Neural cell (in vitro differentiated cells): ENCODE data around the gene TSPAN15. TPM values are rescaled to one million over a fixed set of nuclear protein-coding genes. Genes with fewer than 3 reads are reported as not detected.
"Not testable (repeated sequence)": the region's sequence is repeated elsewhere in the genome, so short reads cannot be mapped to it uniquely, and the experiment has no call there.

Source experiments
- H2AFZ ChIP-seq: fragments of 200-600, 300-800 bp; sonication (generic), shearing (Covaris generic); 2 replicates; pipeline ENCODE4 v1.6.0; 2014; ENCODE audit warnings: low read depth, mild to moderate bottlenecking, antibody characterized with exemption, low read length, moderate library complexity
- H3F3A ChIP-seq: fragments of 200-600 bp; shearing (Covaris generic); 2 replicates; pipeline ENCODE4 v1.6.1; 2016; ENCODE audit warnings: mild to moderate bottlenecking, moderate library complexity, mixed read lengths, antibody characterized with exemption, low read length; ENCODE audit not compliant: insufficient read depth, poor library complexity, severe bottlenecking
- H3K27ac ChIP-seq: fragments of 200-600, 300-800 bp; sonication (generic), shearing (Covaris generic); 2 replicates; pipeline ENCODE4 v1.5.1; 2014; ENCODE audit warnings: mild to moderate bottlenecking, low read length, moderate library complexity
- H3K27me3 ChIP-seq: fragments of 300-800, 200-600 bp; sonication (generic), shearing (Covaris generic); 2 replicates; pipeline ENCODE4 v1.6.0; 2014; ENCODE audit warnings: mild to moderate bottlenecking, low read depth, low read length, moderate library complexity; ENCODE audit not compliant: insufficient read depth
- H3K36me3 ChIP-seq: fragments of 300-800, 200-600 bp; sonication (generic), shearing (Covaris generic); 2 replicates; pipeline ENCODE4 v1.5.1; 2014; ENCODE audit warnings: mild to moderate bottlenecking, antibody characterized with exemption, low read length, moderate library complexity; ENCODE audit not compliant: insufficient read depth
- H3K4me2 ChIP-seq: fragments of 300-800, 200-600 bp; sonication (generic), shearing (Covaris generic); 2 replicates; pipeline ENCODE4 v1.6.0; 2014; ENCODE audit warnings: mild to moderate bottlenecking, low read length
- H3K4me3 ChIP-seq: fragments of 300-800, 200-600 bp; sonication (generic), shearing (Covaris generic); 2 replicates; pipeline ENCODE4 v1.5.1; 2014; ENCODE audit warnings: mild to moderate bottlenecking, low read length, moderate library complexity
- H3K79me2 ChIP-seq: fragments of 200-600 bp; shearing (Covaris generic); replicated peaks from 2 replicates; pipeline ENCODE4 v1.6.0; 2014; ENCODE audit warnings: mild to moderate bottlenecking, low read length, moderate library complexity; ENCODE audit not compliant: insufficient read depth
- H3K9ac ChIP-seq: fragments of 300-800, 200-600 bp; sonication (generic), shearing (Covaris generic); 2 replicates; pipeline ENCODE4 v1.6.1; 2016; ENCODE audit warnings: mild to moderate bottlenecking, low read length, mixed read lengths
- H3K9me2 ChIP-seq: fragments of 200-600 bp; shearing (Covaris generic); 2 replicates; pipeline ENCODE4 v1.6.1; 2016; ENCODE audit warnings: mild to moderate bottlenecking, low read length, mixed read lengths; ENCODE audit not compliant: insufficient read depth
- H3K9me3 ChIP-seq: fragments of 200-600, 300-800 bp; sonication (generic), shearing (Covaris generic); 2 replicates; pipeline ENCODE4 v1.6.1; 2016; ENCODE audit warnings: mild to moderate bottlenecking, mixed run types, low read length, moderate library complexity, mixed read lengths
- H4K20me1 ChIP-seq: fragments of 200-600 bp; shearing (Covaris generic); 2 replicates; pipeline ENCODE4 v1.6.1; 2016; ENCODE audit warnings: mild to moderate bottlenecking, mixed run types; ENCODE audit not compliant: insufficient read depth
- CTCF ChIP-seq: fragments of 450-650 bp; IDR thresholded peaks from 2 replicates; pipeline ENCODE4 v1.5.1; 2014; ENCODE audit warnings: antibody characterized with exemption, mild to moderate bottlenecking, moderate library complexity; ENCODE audit not compliant: poor library complexity, severe bottlenecking
- EP300 ChIP-seq: fragments of 450-650 bp; conservative IDR thresholded peaks from 2 replicates; pipeline ENCODE4 v1.6.1; 2014; ENCODE audit warnings: antibody characterized with exemption, mild to moderate bottlenecking, moderate library complexity; ENCODE audit not compliant: poor library complexity, severe bottlenecking
- EZH2 ChIP-seq: fragments of 200-600, 300-800 bp; shearing (Covaris generic), sonication (generic); IDR thresholded peaks from 2 replicates; pipeline ENCODE4 v1.6.1; 2014; ENCODE audit warnings: antibody characterized with exemption, low read length, borderline replicate concordance, mild to moderate bottlenecking; ENCODE audit not compliant: insufficient read depth, poor library complexity, severe bottlenecking
- MXI1 ChIP-seq: fragments of 450-650 bp; conservative IDR thresholded peaks from 2 replicates; pipeline ENCODE4 v1.6.1; 2014; ENCODE audit warnings: antibody characterized with exemption, mild to moderate bottlenecking; ENCODE audit not compliant: poor library complexity, severe bottlenecking
- POLR2AphosphoS5 ChIP-seq: IDR thresholded peaks from 2 replicates; pipeline ENCODE4 v1.6.1; 2012
- RAD21 ChIP-seq: fragments of 450-650 bp; conservative IDR thresholded peaks from 2 replicates; pipeline ENCODE4 v1.6.1; 2014; ENCODE audit warnings: antibody characterized with exemption, mild to moderate bottlenecking, moderate library complexity
- REST ChIP-seq: IDR thresholded peaks from 2 replicates; pipeline ENCODE4 v1.6.1; 2012; ENCODE audit warnings: borderline replicate concordance
- SMC3 ChIP-seq: fragments of 450-650 bp; conservative IDR thresholded peaks from 2 replicates; pipeline ENCODE4 v1.6.1; 2014; ENCODE audit warnings: antibody characterized with exemption, mild to moderate bottlenecking, moderate library complexity; ENCODE audit not compliant: poor library complexity
- TAF1 ChIP-seq: IDR thresholded peaks from 2 replicates; pipeline ENCODE4 v1.6.1; 2012; ENCODE audit warnings: low read depth
- polyA plus RNA-seq: library from polyadenylated mRNA; depleted of rRNA; stranded (reverse); fragments of >200 nt; gene quantifications from 2 replicates; pipeline ENCODE4 v1.2.3, GENCODE V29; 2014

TSPAN15 gene
- polyA plus RNA-seq, 1 donor from 2014 or later = 1.2 TPM

- Histone ChIP-seq H3K27ac (no peak overlapping the region), H3K4me3 (no peak overlapping the region), H3K9me2 (no peaks in the 10 kb centered on the region), H3K27me3 (no peaks in the 10 kb centered on the region), H3K9ac (no peak overlapping the region), H3K9me3 (no peaks in the 10 kb centered on the region), H2AFZ (no peak overlapping the region), H3K36me3 (no peaks in the 10 kb centered on the region), H3K79me2 (no peaks in the 10 kb centered on the region), H3K4me2 (no peak overlapping the region), H4K20me1 (no peaks in the 10 kb centered on the region), H3F3A (no peaks in the 10 kb centered on the region)
- no peak for TF ChIP-seq MXI1
- no peak for TF ChIP-seq RAD21
Observed at GRCh38 chr10:69484736-69485135, 33.5 kb downstream of the TSPAN15 start.

GRCh38 chr10:69486922-69487730 is 35.9 kb downstream of the TSPAN15 start:
- Histone ChIP-seq H3K4me3 (no peak overlapping the region), H3K9ac (no peak overlapping the region), H4K20me1 (no peaks in the 10 kb centered on the region), H3F3A (no peaks in the 10 kb centered on the region), H3K36me3 (no peaks in the 10 kb centered on the region), H3K9me2 (no peaks in the 10 kb centered on the region), H3K27ac (no peak overlapping the region), H3K9me3 (no peaks in the 10 kb centered on the region), H3K79me2 (no peaks in the 10 kb centered on the region), H2AFZ (no peak overlapping the region), H3K27me3 (no peaks in the 10 kb centered on the region), H3K4me2 (no peak overlapping the region)
- no peak for TF ChIP-seq RAD21
- no peak for TF ChIP-seq TAF1
- TF ChIP-seq EZH2 = no peak
- TF ChIP-seq MXI1 = no peak
- no peak for TF ChIP-seq CTCF
- no peak for TF ChIP-seq POLR2AphosphoS5
- no peak for TF ChIP-seq REST
- no peak for TF ChIP-seq SMC3
- TF ChIP-seq EP300 = no peak

GRCh38 chr10:69488149-69488844 is 37.0 kb downstream of the TSPAN15 start:
- H3K4me2 ChIP-seq, H3K79me2 ChIP-seq, H3K9ac ChIP-seq, H3K36me3 ChIP-seq, H4K20me1 ChIP-seq, H3K27ac ChIP-seq, H3K27me3 ChIP-seq, H3K4me3 ChIP-seq, H3K9me2 ChIP-seq, H3K9me3 ChIP-seq, H2AFZ ChIP-seq, H3F3A ChIP-seq: not testable (repeated sequence)

- H3K79me2 ChIP-seq, H3K4me3 ChIP-seq, H3K4me2 ChIP-seq, H3F3A ChIP-seq, H2AFZ ChIP-seq, H3K9me2 ChIP-seq, H4K20me1 ChIP-seq, H3K9me3 ChIP-seq, H3K27me3 ChIP-seq, H3K27ac ChIP-seq, H3K9ac ChIP-seq, H3K36me3 ChIP-seq: not testable (repeated sequence)
Observed at GRCh38 chr10:69488856-69489255, 37.6 kb downstream of the TSPAN15 start.
